ENCODE results near the gene B3GALT5. TPM values are rescaled to one million over a fixed set of nuclear protein-coding genes. Genes with fewer than 3 reads are reported as not detected.

The B3GALT5 gene
- total RNA-seq, 1 donor from 2014 or later = not detected

DNA sequence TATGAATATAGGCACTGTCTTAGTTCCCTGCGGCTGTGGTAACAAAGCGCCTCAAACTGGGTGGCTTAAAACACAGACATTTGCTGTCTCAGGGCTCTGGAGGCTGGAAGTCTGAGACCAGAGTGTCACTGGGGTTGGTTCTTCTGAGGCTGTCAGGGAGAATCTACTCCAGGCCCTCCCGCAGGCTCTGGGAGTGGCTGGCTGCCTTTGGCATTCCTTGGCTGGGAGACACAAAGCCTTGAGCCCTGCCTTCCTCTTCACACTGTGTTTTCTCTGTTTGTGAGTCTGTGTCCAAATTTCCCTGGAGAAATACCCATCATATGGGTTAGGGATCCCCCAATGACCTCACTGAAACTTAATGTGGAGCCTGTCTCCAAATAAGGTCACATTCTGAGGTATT is 38.5 kb downstream of the B3GALT5 start:
- H3K27ac Mint-ChIP-seq (ENCODE audit: unreplicated experiment) = no peak overlapping the region
- H3K36me3 Mint-ChIP-seq (ENCODE audit: low read depth) = no peaks in the 10 kb centered on the region
- peaks cover 5% of the 10 kb centered on the region for H3K4me1 Mint-ChIP-seq (ENCODE audit: low read depth)
- TF ChIP-seq, protein P1, sequence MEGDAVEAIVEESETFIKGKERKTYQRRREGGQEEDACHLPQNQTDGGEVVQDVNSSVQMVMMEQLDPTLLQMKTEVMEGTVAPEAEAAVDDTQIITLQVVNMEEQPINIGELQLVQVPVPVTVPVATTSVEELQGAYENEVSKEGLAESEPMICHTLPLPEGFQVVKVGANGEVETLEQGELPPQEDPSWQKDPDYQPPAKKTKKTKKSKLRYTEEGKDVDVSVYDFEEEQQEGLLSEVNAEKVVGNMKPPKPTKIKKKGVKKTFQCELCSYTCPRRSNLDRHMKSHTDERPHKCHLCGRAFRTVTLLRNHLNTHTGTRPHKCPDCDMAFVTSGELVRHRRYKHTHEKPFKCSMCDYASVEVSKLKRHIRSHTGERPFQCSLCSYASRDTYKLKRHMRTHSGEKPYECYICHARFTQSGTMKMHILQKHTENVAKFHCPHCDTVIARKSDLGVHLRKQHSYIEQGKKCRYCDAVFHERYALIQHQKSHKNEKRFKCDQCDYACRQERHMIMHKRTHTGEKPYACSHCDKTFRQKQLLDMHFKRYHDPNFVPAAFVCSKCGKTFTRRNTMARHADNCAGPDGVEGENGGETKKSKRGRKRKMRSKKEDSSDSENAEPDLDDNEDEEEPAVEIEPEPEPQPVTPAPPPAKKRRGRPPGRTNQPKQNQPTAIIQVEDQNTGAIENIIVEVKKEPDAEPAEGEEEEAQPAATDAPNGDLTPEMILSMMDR (IDR thresholded peaks at IDR 0.05) = no peak
- H3K27me3 Mint-ChIP-seq (ENCODE audit: low read depth) = no peaks in the 10 kb centered on the region
- no peak for DNase-seq (ENCODE audit: low spot score)
- H3K9me3 Mint-ChIP-seq (ENCODE audit: low read depth) = peaks cover 18% of the 10 kb centered on the region
- H3K4me3 Mint-ChIP-seq (ENCODE audit: unreplicated experiment) = no peak overlapping the region

DNA sequence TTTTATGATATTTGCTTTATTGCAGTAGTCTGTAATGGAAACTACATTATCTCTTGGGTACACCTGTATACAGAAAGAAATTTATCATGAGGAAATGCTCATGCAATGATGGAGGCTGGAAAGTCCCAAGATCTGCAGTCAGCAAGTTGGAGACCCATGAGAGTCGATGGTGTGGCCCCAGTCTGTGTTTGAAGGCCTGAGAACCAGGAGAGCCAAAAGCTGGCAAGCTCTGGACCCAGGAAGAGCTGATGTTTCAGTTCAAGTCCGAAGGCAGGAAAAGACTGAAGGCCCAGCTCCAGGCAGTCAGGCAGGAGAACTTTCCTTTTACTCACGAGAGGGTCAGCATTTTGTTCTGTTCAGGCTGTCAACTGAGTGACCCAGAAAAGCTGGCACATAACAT is 42.2 kb downstream of the B3GALT5 start:
- no peak overlapping the region for H3K27ac Mint-ChIP-seq (ENCODE audit: unreplicated experiment)
- H3K4me1 Mint-ChIP-seq (ENCODE audit: low read depth) = peaks cover under 1% of the 10 kb centered on the region
- no peak overlapping the region for H3K4me3 Mint-ChIP-seq (ENCODE audit: unreplicated experiment)
- no peaks in the 10 kb centered on the region for H3K27me3 Mint-ChIP-seq (ENCODE audit: low read depth)
- DNase-seq (ENCODE audit: low spot score) = no peak
- TF ChIP-seq, protein P1 (IDR thresholded peaks at IDR 0.05) = no peak
- H3K36me3 Mint-ChIP-seq (ENCODE audit: low read depth) = no peaks in the 10 kb centered on the region
- H3K9me3 Mint-ChIP-seq (ENCODE audit: low read depth) = peaks cover 15% of the 10 kb centered on the region

DNA sequence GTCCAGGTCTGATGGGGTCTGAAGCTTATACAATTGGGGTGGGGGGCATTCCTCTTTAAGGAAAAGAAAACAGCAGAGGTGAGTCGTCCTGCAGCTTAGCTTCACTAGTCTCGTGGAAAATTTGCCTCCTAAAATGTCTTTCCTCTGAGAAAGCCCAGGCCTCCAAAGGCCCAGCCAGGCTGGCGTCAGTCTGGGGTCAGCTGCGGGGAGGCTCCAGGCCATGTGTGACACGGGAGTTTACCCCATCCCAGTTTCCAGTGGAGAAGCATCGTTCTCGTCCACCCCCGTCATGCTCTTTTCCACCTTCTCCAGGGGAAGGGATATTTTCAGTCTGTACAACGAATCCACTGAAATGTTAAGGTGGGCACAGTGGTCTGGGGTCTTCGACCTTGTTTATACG is 42.8 kb downstream of the B3GALT5 start:
- TF ChIP-seq, protein P1 (IDR thresholded peaks at IDR 0.05) = no peak
- no peak for DNase-seq (ENCODE audit: low spot score)
- Mint-ChIP-seq H3K9me3 (ENCODE audit: low read depth) (peaks cover 16% of the 10 kb centered on the region), H3K4me1 (ENCODE audit: low read depth) (peaks cover 7% of the 10 kb centered on the region), H3K4me3 (ENCODE audit: unreplicated experiment) (no peak overlapping the region), H3K27ac (ENCODE audit: unreplicated experiment) (no peak overlapping the region), H3K36me3 (ENCODE audit: low read depth) (no peaks in the 10 kb centered on the region), H3K27me3 (ENCODE audit: low read depth) (no peaks in the 10 kb centered on the region)

DNA sequence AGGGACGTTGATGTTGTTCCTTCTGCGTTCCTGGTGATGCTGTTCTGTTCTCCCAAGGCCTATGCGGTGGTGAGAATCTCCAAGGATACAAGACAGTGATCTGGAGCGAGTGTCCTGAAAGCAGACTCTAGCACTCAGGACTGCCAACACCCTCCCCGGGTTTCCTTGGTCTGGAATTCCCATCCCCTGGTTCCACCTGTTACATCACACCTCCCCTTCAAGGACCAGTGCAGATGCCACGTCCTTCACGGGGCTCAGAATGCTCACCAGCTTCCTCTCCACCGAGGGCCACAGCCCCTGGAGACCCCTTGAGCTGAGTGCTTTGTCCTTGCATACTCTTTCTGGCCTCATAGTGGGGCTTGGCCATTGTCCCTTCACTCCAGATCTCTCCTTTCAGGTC is 43.5 kb downstream of the B3GALT5 start:
- H3K36me3 Mint-ChIP-seq (ENCODE audit: low read depth) = peaks cover under 1% of the 10 kb centered on the region
- TF ChIP-seq, protein P1 (IDR thresholded peaks at IDR 0.05) = no peak
- H3K27me3 Mint-ChIP-seq (ENCODE audit: low read depth) = no peaks in the 10 kb centered on the region

DNA sequence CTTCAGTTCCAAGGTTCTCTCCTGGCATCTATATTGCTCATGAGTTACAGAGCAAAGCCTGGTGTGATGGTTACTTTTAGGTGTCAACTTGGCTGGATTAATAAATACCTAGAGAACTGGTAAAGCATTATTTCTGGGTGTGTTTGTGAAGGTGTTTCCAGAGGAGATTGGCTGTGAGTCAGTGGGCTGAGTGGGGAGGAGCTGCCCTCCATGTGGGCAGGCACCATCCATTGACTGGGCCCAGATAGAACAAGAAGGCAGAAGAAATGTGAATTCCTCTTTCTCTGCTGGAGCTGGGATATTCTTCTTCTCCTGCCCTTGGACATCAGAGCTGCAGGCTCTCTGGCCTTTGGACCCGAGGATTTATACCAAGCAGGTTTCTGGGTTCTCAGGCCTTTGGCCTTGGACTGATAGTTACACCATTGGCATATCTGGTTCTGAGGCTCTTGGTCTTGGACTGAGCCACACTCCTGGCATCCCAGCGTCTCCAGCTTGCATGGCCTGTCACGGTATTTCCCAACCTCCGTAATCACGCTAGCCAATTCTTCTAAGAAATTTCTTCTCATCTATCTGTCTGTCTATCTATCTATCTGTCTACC is 44.5 kb downstream of the B3GALT5 start:
- Mint-ChIP-seq H3K4me3 (ENCODE audit: unreplicated experiment) (no peak overlapping the region), H3K4me1 (ENCODE audit: low read depth) (peaks cover 9% of the 10 kb centered on the region), H3K9me3 (ENCODE audit: low read depth) (peaks cover 18% of the 10 kb centered on the region), H3K27me3 (ENCODE audit: low read depth) (no peaks in the 10 kb centered on the region), H3K27ac (ENCODE audit: unreplicated experiment) (no peak overlapping the region), H3K36me3 (ENCODE audit: low read depth) (peaks cover 2% of the 10 kb centered on the region)
- TF ChIP-seq, protein P1 (IDR thresholded peaks at IDR 0.05) = no peak
- DNase-seq (ENCODE audit: low spot score) = no peak

More for the DNA sequence above, 43.5 kb downstream of the B3GALT5 start:
- no peak for DNase-seq (ENCODE audit: low spot score)
- Mint-ChIP-seq H3K4me3 (ENCODE audit: unreplicated experiment) (no peak overlapping the region), H3K27ac (ENCODE audit: unreplicated experiment) (no peak overlapping the region), H3K4me1 (ENCODE audit: low read depth) (peaks cover 9% of the 10 kb centered on the region), H3K9me3 (ENCODE audit: low read depth) (peaks cover 18% of the 10 kb centered on the region)
